ENCODE measurements around the gene POU6F2.

DNA sequence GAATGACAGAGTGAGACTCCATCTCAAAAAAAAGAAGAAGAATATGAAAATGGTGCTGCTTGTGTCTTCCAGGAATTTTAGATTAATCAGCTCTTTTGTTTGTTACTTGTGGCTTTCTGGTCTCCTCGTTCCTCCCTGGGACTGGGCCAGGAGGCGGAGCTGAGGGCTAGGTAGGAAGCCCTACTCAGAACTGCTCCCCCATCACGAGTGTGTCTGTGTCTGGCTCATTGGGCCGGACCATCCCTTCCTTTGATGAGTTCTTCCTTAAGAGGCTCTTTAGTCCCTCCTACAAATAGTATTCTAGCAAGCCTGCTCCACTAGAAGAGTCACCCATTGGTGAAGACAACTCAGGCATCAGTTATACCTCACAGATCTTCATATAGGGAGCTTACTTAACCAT lies 531.7 kb downstream of the POU6F2 start:
- no peak for TF ChIP-seq POLR2A (IDR thresholded peaks at IDR 0.05)
- TF ChIP-seq, protein P1, sequence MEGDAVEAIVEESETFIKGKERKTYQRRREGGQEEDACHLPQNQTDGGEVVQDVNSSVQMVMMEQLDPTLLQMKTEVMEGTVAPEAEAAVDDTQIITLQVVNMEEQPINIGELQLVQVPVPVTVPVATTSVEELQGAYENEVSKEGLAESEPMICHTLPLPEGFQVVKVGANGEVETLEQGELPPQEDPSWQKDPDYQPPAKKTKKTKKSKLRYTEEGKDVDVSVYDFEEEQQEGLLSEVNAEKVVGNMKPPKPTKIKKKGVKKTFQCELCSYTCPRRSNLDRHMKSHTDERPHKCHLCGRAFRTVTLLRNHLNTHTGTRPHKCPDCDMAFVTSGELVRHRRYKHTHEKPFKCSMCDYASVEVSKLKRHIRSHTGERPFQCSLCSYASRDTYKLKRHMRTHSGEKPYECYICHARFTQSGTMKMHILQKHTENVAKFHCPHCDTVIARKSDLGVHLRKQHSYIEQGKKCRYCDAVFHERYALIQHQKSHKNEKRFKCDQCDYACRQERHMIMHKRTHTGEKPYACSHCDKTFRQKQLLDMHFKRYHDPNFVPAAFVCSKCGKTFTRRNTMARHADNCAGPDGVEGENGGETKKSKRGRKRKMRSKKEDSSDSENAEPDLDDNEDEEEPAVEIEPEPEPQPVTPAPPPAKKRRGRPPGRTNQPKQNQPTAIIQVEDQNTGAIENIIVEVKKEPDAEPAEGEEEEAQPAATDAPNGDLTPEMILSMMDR (IDR thresholded peaks at IDR 0.05), result no peak
- no peak for TF ChIP-seq POLR2AphosphoS5 (IDR thresholded peaks at IDR 0.05)

Measured in upper lobe of left lung (tissue), 4 donors.